Mesendoderm (in vitro differentiated cells): ENCODE results near the gene SERTAD1.

Source experiments
- DNase-seq: peaks from one replicate; pipeline ENCODE4 v3.0.0; 2013
- H2AK5ac ChIP-seq: 2 replicates; pipeline ENCODE4 v1.6.1; 2013; ENCODE audit warnings: low read length, inconsistent platforms
- H2BK120ac ChIP-seq: 2 replicates; pipeline ENCODE4 v1.6.1; 2013; ENCODE audit warnings: low read depth, mild to moderate bottlenecking, low read length, moderate library complexity, mixed read lengths
- H2BK15ac ChIP-seq: replicated peaks from 2 replicates; pipeline ENCODE4 v1.6.1; 2013; ENCODE audit warnings: low read depth, mild to moderate bottlenecking, moderate library complexity
- H2BK5ac ChIP-seq: 2 replicates; pipeline ENCODE4 v1.6.1; 2013; ENCODE audit warnings: low read length, inconsistent platforms
- H3K18ac ChIP-seq: 2 replicates; pipeline ENCODE4 v1.6.1; 2013; ENCODE audit warnings: mild to moderate bottlenecking, low read length, mixed read lengths
- H3K23ac ChIP-seq: one replicate; pipeline ENCODE4 v1.6.1; 2013; ENCODE audit warnings: low read length
- H3K27ac ChIP-seq: 2 replicates; pipeline ENCODE4 v1.5.1; 2013; ENCODE audit warnings: low read depth, mild to moderate bottlenecking, inconsistent platforms, low read length, moderate library complexity
- H3K27me3 ChIP-seq: 2 replicates; pipeline ENCODE4 v1.6.1; 2013; ENCODE audit warnings: low read length, control low read depth, mild to moderate bottlenecking, inconsistent platforms; ENCODE audit not compliant: insufficient read depth, poor library complexity
- H3K36me3 ChIP-seq: 2 replicates; pipeline ENCODE4 v1.6.1; 2013; ENCODE audit warnings: low read length, inconsistent platforms; ENCODE audit not compliant: control insufficient read depth, insufficient read depth
- H3K4ac ChIP-seq: one replicate; pipeline ENCODE4 v1.6.1; 2013; ENCODE audit warnings: low read depth, mild to moderate bottlenecking, low read length, moderate library complexity
- H3K4me1 ChIP-seq: 2 replicates; pipeline ENCODE4 v1.6.1; 2013; ENCODE audit warnings: low read depth, low read length, inconsistent platforms; ENCODE audit not compliant: control insufficient read depth
- H3K4me2 ChIP-seq: 2 replicates; pipeline ENCODE4 v1.6.1; 2013; ENCODE audit warnings: low read length
- H3K4me3 ChIP-seq: 2 replicates; pipeline ENCODE4 v1.5.1; 2013; ENCODE audit warnings: mild to moderate bottlenecking, low read length
- H3K56ac ChIP-seq: one replicate; pipeline ENCODE4 v1.6.1; 2013; ENCODE audit warnings: low read length
- H3K79me1 ChIP-seq: 2 replicates; pipeline ENCODE4 v1.6.1; 2013; ENCODE audit warnings: low read length, inconsistent platforms
- H3K79me2 ChIP-seq: 2 replicates; pipeline ENCODE4 v1.6.1; 2013; ENCODE audit warnings: mild to moderate bottlenecking, low read length; ENCODE audit not compliant: control insufficient read depth, insufficient read depth
- H3K9ac ChIP-seq: 2 replicates; pipeline ENCODE4 v1.6.1; 2013; ENCODE audit warnings: low read length, inconsistent platforms
- H4K5ac ChIP-seq: one replicate; pipeline ENCODE4 v1.6.1; 2013; ENCODE audit warnings: low read length
- H4K8ac ChIP-seq: one replicate; pipeline ENCODE4 v1.6.1; 2013; ENCODE audit warnings: low read depth, mild to moderate bottlenecking, control low read depth, low read length, moderate library complexity
- WGBS: extraction: QIAGEN DNeasy Blood & Tissue Kit; methylation state at CpG from one replicate; pipeline ENCODE4 v1.1.7; 2013; ENCODE audit warnings: low lambda C conversion rate, missing lambda C conversion rate; ENCODE audit not compliant: insufficient coverage; ENCODE audit errors: extremely low coverage; 5-methylcytosine and 5-hydroxymethylcytosine counted together

Gene SERTAD1

DNA sequence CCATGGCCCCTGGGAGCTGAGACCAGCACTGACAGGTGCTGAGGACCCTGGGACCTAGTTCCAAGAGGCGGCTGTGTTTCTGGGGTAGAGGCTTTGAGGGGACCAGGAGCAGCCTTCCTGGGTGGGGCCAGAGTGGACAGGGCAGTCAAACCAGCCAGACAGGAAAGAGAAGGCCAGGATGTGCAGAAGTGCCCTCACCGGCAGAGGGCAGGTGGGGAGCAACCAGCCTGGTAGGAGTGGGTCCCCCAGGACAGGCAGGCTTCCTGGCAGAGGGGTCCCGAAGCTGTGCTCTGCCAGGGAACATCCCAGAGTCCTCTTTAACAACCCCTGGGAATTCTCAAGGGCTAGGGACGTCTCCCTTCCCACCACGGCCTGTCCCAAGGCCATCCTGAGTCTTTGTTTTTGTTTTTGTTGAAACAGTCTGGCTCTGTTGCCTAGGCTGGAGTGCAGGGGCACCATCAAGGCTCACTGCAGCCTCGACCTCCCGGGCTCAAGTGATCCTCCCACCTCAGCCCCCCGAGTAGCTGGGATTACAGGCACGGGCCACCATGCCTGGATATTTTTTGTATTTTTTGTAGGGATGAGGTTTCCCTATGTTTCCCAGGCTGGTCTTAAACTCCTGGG, 32.8 kb downstream of the SERTAD1 start:
- no peaks in the 10 kb centered on the region for H3K4me1 ChIP-seq
- DNase-seq, result no peak
- H3K18ac ChIP-seq, result no peak overlapping the region
- no peak overlapping the region for H4K8ac ChIP-seq
- H3K4me2 ChIP-seq, result no peak overlapping the region
- no peak overlapping the region for H3K27ac ChIP-seq
- H3K27me3 ChIP-seq, result no peaks in the 10 kb centered on the region
- no peak overlapping the region for H3K4ac ChIP-seq
- no peaks in the 10 kb centered on the region for H3K79me1 ChIP-seq
- H4K5ac ChIP-seq, result no peak overlapping the region
- H3K9ac ChIP-seq, result no peak overlapping the region
- H2BK15ac ChIP-seq, result no peak overlapping the region
- no CpG with 5 or more reads among the region's 9 CpGs for WGBS
- H2BK120ac ChIP-seq, result no peak overlapping the region
- H3K56ac ChIP-seq, result no peak overlapping the region
- no peak overlapping the region for H2BK5ac ChIP-seq
- H3K23ac ChIP-seq, result no peak overlapping the region
- no peak overlapping the region for H3K4me3 ChIP-seq
- no peak overlapping the region for H2AK5ac ChIP-seq
- no peaks in the 10 kb centered on the region for H3K79me2 ChIP-seq
- no peaks in the 10 kb centered on the region for H3K36me3 ChIP-seq

DNA sequence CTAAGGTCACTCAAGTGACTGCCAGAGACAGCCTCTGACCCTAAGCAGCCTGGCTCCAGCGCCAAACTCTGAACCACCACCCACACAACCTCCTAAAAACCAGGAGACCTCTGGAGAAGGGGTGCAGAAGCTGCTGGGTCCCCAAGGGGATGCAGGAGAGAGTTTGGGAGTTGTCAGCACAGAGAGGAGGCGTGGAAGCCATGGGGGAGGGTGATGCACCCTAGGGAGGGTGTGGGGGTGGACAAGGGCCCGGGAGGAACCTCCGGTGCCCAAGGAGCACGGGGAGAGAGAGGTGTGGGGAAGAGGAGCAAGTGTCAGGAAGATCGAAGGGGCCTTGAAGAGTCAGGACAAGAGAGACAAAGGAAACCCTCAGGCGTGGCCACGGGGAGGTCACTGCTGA, 33.7 kb downstream of the SERTAD1 start:
- no peak overlapping the region for H2BK15ac ChIP-seq
- no peak overlapping the region for H3K56ac ChIP-seq
- H3K4ac ChIP-seq, result no peak overlapping the region
- no peak overlapping the region for H2AK5ac ChIP-seq
- no peak overlapping the region for H4K5ac ChIP-seq
- no peak overlapping the region for H3K27ac ChIP-seq
- no CpG with 5 or more reads among the region's 8 CpGs for WGBS
- H2BK5ac ChIP-seq, result no peak overlapping the region
- H3K79me1 ChIP-seq, result no peaks in the 10 kb centered on the region
- H3K27me3 ChIP-seq, result no peaks in the 10 kb centered on the region
- H3K9ac ChIP-seq, result no peak overlapping the region
- no peak overlapping the region for H2BK120ac ChIP-seq
- H3K36me3 ChIP-seq, result no peaks in the 10 kb centered on the region
- H3K18ac ChIP-seq, result no peak overlapping the region
- H3K79me2 ChIP-seq, result no peaks in the 10 kb centered on the region
- no peak overlapping the region for H3K4me2 ChIP-seq
- no peak overlapping the region for H3K23ac ChIP-seq
- H3K4me1 ChIP-seq, result no peaks in the 10 kb centered on the region
- H4K8ac ChIP-seq, result no peak overlapping the region
- no peak overlapping the region for H3K4me3 ChIP-seq
- DNase-seq, result no peak

DNA sequence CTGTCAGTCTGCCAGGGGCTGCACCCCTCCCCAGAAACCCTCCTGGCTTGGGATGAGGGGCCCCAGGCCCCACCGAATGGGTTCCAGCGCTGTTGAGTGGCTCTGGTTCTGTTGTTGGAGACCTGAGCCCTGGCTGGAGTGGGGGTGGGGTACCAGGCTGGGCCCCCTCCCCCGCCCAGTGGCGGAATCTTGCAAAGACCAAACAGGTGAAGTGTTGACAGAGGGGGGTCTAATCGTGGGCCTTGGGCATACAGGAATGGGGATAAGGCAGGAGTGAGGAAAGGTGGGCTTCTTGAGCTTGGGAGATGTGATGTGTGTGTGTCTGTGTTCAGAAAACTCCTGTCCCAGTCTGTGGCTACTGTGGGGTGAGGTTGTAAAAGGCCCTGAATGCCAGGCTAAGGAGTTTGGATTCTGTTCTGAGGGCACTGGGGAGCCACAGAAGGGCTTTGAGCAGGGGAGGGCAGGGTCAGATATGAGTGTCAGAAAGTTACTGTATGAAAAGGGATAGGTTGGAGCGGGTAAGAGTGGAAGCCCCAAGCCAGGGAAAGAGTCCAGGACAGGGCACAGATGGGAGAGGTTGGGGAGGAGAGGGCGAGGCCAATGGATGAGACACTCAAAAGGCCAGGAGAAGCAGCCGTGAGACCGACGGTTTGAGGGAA, 35.6 kb downstream of the SERTAD1 start, which contains the start of gene HIPK4:
Gene HIPK4 (minus strand): TSS at position 98 of the 659 bp plus-strand sequence. CDS start 279 bp downstream, outside the sequence.
- Histone ChIP-seq H3K18ac (no peak within 1 kb of the TSS), H2BK5ac (no peak within 1 kb of the TSS), H3K9ac (no peak within 1 kb of the TSS), H3K27me3 (no peaks in the 10 kb centered on the region), H3K36me3 (no peaks in the 10 kb centered on the region), H3K79me2 (no peaks in the 10 kb centered on the region), H3K4me1 (no peaks in the 10 kb centered on the region), H3K4me2 (no peak within 1 kb of the TSS), H2BK120ac (no peak within 1 kb of the TSS), H3K4ac (no peak within 1 kb of the TSS), H3K23ac (no peak within 1 kb of the TSS), H4K5ac (no peak within 1 kb of the TSS), H2BK15ac (no peak within 1 kb of the TSS), H3K56ac (no peak within 1 kb of the TSS), H2AK5ac (no peak within 1 kb of the TSS), H3K4me3 (no peak within 1 kb of the TSS), H3K79me1 (no peaks in the 10 kb centered on the region), H4K8ac (no peak within 1 kb of the TSS), H3K27ac (no peak within 1 kb of the TSS)
- DNase-seq, result no peak
- no CpG with 5 or more reads among the region's 10 CpGs for whole genome bisulfite sequencing

DNA sequence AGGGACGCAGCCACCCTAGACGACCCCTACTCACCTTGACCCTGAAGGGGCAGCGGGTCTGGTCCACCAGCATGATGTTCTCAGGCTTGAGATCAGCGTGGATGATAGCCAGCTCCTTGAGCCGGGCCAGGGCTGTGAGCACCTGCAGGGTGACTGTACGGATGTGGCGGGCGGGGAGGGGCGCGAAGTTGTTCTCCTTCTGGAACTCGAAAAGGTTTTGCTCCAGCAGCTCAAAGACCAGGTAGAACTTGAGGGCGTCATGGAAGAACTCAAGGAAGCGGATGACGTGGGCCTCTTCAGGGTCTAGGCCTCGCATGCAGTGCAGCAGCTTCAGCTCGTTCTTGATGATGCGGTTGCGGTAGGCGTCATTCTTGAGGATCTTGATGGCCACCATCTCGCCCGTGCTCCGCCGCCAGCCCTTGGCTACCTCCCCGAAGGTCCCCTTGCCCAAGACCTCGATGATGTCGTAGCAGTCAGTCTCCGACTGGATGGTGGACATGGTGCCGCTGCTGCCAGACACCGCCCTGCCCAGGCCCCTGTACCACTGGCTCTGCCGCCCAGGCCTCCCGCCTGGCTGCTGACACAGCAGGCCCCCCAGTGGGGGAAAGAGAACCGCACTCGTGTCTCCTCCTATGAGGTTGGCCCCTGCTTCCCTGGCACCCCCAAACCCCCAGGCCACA, 36.2 kb downstream of the SERTAD1 start:
- H3K27ac ChIP-seq, result no peak overlapping the region
- no peak overlapping the region for H2AK5ac ChIP-seq
- no peak overlapping the region for H2BK120ac ChIP-seq
- H3K4me2 ChIP-seq, result no peak overlapping the region
- H4K8ac ChIP-seq, result no peak overlapping the region
- H3K36me3 ChIP-seq, result no peaks in the 10 kb centered on the region
- H2BK5ac ChIP-seq, result no peak overlapping the region
- H3K56ac ChIP-seq, result no peak overlapping the region
- H2BK15ac ChIP-seq, result no peak overlapping the region
- H3K18ac ChIP-seq, result no peak overlapping the region
- H3K79me2 ChIP-seq, result no peaks in the 10 kb centered on the region
- H3K79me1 ChIP-seq, result no peaks in the 10 kb centered on the region
- H3K23ac ChIP-seq, result no peak overlapping the region
- H3K27me3 ChIP-seq, result no peaks in the 10 kb centered on the region
- H3K4ac ChIP-seq, result no peak overlapping the region
- no peak overlapping the region for H3K9ac ChIP-seq
- WGBS, result no CpG with 5 or more reads among the region's 33 CpGs
- no peak overlapping the region for H4K5ac ChIP-seq
- DNase-seq, result no peak
- H3K4me3 ChIP-seq, result no peak overlapping the region
- H3K4me1 ChIP-seq, result no peaks in the 10 kb centered on the region

DNA sequence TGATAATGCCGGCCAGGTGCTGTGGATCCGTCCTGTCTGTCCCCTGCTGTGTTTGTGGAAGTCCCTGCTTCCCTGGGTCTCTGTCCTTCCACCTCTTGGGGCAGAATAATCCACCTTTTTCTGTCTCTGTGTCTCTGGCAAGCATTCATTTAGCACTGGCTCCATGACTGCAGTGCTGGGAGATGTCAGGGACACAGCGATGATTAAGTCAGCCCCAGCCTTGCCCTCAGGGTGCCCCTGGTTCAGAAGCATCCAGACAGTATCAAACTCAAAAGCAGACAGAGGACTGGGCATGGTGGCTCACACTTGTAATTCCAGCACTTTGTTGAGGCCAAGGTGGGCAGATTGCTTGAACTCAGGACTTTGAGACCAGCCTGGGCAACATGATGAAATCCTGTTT, 37.3 kb downstream of the SERTAD1 start:
- Histone ChIP-seq H3K27me3 (no peaks in the 10 kb centered on the region), H3K4me1 (no peaks in the 10 kb centered on the region), H3K79me1 (no peaks in the 10 kb centered on the region), H4K8ac (no peak overlapping the region), H2BK15ac (no peak overlapping the region), H4K5ac (no peak overlapping the region), H3K79me2 (no peaks in the 10 kb centered on the region), H3K56ac (no peak overlapping the region), H3K36me3 (no peaks in the 10 kb centered on the region), H3K27ac (no peak overlapping the region), H2BK120ac (no peak overlapping the region), H3K18ac (no peak overlapping the region), H3K4ac (no peak overlapping the region), H2AK5ac (no peak overlapping the region), H3K4me3 (no peak overlapping the region), H3K23ac (no peak overlapping the region), H3K4me2 (no peak overlapping the region), H2BK5ac (no peak overlapping the region), H3K9ac (no peak overlapping the region)
- no CpG with 5 or more reads among the region's 3 CpGs for WGBS
- DNase-seq, result no peak
